ENCODE measurements around the gene HNRNPAB.
A peak's percentile ranks its signal among the peaks of the same experiment; 100 is the strongest.
"Not testable (repeated sequence)": the region's sequence is repeated elsewhere in the genome, so short reads cannot be mapped to it uniquely, and the experiment has no call there.

The HNRNPAB gene

DNA sequence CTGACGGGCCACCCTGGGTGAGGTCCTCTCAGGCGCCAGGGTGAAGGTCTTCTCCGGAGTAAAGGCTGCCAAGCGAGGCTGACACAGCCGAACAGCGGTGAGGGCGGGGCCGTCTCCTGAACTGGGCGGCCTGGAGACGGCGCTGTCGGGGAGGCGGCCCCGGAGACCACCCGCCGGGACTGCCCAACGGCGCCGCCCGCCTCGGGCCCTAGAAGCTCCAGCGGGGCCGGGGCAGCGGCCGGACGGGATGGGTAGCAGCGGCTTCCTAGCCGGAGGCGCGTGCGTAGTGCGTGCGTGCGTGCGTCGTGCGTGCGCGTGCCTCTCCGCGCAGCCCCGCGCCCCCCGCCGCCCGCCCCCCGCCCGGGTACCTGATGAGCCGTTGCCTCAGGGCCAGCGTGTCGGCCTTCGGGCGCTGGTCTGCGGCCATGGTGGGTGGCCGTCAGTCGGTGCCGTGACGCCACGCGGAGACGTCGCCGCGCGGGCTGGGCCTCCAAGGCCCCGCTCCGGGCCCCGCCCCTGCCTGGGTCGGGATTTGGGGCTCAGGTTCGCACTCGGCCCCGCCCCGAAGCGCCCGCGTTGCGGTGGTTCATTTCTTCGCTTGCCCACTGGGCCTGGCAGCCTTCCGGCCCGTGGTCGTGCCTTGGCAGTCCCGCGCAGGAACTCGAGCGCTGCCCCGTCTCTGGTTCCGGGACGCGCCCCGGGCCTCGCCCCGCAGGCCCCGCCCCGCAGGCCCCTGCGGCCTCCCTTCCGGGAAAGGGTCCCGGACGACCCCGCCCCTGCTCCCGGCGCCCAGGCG, 28.0 kb downstream of the HNRNPAB start, which contains the start of gene PHYKPL:
TSS of gene PHYKPL (minus strand) at position 679 of the 796 bp plus-strand sequence. CDS start at position 427, 252 bp downstream.
- peak; percentile 77 for DNase-seq

DNA sequence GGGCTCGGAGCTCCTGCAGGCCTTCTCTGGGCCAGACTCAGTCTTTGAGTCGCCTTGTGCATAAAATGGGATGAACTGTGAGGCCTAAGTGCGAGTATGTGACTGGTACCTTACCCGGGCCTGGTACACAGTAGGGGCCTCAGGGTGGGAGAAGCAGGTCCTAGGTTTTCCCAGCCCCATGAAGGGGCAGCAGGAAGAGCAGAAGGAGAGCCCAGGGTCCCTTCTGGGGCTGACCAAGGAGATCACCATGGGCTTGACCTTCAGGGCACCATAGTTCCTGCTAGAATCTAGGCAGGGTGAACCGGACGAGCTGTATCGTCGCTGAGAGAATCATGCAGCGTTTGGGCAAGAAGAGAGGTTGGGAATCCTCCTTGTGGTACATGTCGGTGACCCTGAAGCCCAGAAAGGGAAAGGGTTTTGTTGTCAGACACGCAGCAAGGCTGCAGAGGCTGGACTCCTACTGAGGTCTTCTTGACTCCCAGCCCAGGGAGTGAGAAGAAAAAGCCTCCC, 28.6 kb downstream of the HNRNPAB start:
- no peak for DNase-seq

DNA sequence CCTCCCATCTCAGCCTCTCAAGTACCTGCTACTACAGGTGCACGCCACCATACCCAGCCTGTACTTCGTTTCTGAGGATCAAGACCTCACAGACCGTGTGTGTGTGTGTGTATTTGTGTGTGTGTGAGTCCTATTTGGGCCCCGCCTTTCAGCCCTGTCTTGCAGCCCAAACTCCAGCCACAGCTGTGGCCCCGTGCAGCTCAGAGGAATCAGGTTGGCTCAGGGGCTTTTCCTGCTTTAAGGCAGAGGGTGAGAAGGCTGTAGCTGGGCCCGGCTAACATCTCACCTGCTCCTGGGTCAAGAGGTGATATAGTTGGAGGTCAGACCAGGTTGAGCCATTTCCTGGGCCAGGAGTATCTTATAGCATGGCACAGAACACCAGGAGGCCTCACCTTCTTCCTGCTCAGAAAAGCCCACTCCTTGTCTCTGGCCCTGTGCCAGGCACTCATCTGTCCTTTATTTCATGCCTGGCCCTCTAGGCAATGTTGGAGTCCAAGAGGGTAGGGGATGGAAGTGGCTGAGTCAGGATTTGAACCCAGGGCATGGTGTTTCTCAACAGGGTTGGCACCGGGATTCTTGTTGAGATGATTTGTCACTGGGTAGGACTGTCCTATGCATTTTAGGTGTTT, 29.9 kb downstream of the HNRNPAB start:
- DNase-seq: no peak

DNA sequence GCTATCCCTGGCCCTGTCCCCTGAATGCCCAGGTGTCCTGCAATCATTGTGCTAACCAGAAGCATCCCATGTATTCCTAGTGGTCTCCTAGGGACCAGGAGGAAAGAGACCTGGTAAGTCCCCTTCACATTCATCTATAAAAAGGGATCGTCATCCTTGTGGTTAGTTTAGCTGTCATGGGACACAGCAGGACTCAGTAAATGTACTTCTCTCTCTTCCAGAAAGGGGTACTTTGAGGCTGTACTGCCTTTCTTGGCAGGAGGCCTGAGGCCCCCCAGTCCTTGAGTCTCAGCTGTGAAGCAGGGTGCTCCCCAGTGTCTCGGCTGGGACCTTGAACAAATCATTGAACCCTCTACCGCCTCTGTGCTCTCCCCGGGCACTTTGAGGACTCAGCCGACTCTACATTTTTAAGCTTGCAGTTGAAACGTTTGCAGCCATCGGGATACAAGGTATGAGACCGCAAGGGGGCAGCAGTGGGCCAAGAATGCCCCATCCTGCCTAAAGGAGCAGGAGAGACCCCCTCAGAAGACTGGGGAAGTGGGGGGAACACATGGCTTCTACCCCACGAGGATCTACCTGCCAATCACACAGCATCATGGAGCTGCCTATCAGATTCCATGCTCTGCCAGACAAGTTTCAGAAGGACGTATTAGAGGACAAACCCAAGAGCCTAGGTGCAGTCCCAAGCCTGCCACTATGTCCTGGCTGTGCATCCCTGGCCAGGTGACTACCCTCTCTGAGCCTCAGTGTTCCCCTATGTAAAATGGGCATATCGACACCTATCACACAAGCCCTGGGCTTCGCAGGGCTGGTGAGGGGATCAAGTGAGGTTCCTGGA, 30.6 kb downstream of the HNRNPAB start:
- peak; percentile 59 for DNase-seq

DNA sequence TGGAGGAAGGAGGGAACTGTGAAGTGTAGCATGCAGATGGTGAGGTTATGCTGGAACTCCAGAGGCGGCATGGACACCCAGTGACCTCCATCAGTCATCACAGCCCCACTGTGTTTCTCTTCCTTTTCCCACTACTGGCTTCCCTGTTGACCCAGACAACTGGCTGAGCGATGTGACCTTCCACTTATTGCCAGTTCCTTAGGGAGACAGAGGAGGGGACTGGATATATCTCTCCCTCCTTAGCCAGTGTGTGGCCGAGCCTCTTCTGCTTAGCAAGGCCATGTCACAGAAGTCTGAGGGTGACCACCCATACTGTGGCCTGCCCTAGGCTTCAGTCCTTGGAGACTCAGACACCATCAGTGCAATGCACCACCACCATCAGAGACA, 31.2 kb downstream of the HNRNPAB start:
- DNase-seq: no peak

DNA sequence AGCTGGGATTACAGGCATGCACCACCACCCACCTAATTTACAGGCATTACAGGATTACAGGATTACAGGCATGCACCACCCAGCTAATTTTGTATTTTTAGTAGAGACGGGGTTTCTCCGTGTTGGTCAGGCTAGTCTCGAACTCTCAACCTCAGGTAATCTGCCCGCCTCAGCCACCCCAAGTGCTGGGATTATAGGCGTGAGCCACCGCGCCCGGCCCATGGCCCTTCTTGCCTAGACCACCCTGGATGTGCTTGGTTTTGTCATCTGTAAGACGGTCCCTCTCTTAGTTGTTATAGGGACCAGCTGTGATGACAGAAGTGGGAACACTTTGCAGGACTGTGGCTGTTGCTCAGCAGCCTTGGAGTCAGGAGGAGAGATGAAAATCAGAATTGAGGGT, 31.8 kb downstream of the HNRNPAB start:
- no peak for DNase-seq

DNA sequence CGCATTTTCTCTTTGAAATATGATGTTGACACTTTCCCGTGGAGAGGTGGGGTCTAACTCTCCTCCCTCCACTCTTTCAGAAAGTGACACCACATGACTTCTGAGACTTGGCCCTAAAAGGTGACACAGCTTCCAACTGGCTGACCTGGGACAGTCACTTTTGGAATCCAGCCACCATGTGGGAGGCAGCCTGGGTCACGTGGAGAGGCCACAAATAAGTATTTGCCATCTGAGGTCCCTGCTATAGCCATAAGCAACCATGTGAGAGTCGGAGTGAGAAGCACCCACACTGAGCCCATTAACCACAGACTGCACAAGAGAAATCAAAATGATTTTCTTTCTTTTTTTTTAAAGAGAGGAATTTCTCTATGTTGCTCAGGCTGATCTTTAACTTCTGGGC, 32.3 kb downstream of the HNRNPAB start:
- no peak for DNase-seq

DNA sequence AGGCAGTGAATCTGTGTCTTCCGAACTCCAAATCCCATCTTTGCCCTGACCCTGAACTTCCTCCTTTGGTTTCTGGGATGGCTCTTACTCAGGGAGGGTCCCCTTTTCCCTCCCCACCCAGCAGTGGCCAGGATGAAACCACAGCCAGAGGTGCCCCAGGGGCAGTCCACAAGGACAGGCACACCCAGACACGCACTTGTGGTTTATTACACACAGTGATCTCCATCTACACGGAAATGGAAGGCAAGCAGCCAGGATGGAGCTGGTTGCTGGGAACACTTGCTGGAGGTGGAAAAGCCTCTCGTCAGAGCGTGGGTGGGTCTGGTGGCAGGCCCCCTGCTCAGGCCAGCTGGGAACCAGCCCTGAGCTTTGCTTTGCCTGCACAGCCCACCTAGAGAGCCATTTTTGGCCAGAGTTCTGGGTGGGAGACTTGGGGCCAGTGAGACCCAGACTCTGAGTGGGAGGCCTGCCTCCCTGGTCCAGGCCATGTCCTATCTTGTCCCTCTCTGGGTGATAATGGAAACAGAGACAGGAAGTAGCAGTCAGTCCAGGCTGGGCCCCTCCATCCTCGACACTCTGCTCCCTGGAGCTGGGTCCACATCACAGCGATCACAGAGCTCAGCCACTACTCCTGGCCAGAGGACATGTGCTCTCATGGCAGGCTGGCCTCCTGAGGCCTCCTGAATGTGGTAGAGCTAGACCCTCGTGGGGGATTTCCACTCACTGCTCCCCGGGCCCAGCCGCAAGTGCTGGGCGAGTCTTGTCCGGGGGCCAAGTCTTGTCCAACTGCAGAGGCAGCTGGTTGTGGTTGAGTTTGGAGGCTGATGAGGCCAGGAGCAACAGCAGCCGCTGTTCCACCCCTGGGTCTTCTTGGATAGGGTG, 33.3 kb downstream of the HNRNPAB start:
- DNase-seq: no peak

DNA sequence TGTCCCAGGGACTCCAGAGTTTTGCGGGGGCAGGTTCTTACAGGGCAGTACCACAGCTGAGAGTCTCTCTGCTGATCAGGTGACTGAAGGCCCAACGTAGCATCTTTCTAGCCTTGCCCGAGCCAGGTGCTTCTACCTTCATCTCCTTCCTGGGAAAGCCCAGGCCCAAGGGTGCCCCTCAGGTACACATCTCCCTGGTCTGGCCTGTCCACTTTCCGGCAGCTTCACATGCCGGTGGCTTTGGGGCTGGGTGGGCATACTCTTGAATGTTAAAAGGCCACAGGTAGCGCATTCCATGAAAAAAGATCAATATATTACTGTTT, 33.9 kb downstream of the HNRNPAB start:
- no peak for DNase-seq

DNA sequence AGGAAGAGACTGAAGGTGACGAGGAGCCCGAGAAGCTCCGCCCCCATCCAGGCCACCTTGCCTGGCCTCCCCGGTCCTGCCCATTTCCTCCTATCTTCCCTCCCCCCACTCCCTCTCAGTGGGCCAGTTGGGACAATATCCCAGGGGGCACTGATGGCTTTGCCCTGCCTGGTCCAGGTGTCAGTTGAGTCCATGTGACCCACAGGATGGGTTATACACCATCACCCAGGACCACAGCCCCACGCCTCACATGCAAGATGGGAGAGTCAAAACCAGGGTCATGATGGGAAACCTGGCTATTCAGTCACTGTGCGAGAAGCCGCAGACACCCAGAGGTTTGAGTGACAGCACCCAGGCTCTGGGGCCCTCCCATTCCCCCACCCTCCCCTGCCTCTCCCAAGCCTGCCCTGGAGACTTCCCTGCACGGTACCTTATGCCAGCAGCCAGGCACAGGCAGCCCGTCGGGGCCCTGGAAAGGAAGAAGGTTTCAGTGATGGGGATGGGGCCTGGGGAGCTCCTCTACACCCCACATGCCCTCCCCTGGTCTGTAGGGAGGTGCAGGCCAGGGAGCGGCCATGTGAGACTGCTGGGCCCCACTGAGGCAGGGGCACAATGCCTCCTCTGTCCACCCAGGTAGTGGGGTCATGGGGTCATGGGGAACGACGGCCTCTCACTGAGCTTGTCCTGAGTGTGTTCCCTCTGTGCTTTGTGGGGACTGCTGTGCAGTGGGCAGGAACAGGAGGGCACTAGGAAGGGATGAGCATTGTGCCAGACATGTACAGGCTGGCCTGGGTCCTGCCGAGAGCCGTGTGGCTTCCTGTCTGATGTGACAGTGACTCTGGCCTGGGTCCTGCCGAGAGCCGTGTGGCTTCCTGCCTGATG, 34.6 kb downstream of the HNRNPAB start:
- DNase-seq: no peak

DNA sequence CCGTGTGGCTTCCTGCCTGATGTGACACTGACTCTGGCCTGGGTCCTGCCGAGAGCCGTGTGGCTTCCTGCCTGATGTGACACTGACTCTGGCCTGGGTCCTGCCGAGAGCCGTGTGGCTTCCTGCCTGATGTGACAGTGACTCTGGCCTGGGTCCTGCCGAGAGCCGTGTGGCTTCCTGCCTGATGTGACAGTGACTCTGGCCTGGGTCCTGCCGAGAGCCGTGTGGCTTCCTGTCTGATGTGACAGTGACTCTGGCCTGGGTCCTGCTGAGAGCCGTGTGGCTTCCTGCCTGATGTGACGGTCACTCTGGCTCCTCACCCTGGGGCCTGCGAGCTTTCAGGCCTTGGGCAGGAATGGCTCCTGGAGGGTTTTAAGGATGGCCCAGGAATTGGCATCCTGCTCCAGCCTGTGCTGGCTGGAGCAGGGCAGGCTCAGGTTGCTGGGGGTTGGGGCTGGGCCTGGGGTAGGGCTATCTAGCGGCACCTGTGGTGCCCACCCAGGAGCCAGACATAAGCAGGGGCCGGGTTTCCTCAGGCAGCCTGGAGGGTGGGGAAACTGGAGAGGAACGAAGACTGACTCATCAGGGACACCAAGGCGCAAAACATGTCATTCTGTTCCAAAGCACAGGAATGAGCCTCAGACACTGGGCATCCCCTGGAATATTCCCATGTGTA, 35.4 kb downstream of the HNRNPAB start:
- not testable (repeated sequence) for DNase-seq

DNA sequence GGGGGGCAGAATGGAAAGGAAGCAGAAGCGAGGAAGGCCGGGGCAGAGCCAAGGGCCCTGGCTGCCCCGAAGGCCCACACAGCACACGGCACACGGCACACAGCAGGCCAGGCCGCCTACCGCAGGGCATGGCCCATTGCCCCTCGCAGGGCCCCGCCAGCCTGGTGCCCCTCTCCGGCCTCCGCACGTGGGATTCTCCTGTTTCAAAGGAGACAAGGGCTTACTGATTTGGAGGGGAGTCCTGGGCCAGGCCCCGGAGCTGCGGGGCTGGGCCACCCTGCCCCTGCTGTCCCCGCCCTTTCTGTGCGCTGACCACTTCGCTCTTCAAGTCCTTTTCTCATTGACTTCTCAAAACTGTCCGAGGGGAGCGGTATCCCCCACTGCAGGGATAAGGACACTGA, 36.0 kb downstream of the HNRNPAB start:
- DNase-seq: no peak

DNA sequence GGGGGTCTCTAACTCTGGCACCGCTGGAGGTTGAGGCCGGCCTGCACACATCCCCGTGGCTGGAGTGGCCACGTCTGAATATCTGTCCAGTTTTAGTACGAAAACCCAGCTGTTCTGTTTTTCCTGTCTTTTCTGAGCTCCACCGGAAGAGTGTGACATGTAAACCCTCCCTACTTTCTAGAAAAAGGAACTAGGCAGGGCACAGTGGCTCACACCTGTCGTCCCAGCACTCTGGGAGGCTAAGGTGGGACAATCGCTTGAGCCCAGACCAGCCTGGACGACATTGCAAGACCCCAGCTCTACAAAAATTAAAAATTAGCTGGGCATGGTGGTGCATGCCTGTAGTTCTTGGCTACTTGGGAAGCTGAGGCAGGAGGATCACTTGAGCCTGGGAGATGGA, 36.4 kb downstream of the HNRNPAB start:
- no peak for DNase-seq

DNA sequence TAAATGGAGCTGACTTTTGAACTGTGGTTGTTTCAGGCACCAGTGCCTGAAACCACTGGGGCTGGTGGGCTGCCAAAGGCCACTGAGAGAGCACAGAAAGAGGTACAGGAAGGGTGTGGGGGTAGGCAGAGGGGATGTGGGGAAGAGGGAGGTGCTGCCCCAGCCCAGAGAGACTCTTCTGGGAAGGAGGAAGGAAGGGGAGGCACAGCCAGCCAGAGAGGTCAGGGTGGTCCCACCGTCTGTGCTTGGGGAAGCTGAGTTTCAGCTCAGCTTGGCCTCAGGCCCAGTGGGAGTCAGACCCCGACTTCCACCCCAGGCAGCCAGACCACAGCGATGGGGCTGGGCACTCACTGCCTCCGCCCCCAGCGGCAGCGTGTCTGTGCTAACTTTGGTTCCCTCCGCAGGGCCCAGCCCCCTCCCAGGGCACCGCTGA, 36.9 kb downstream of the HNRNPAB start:
- DNase-seq: no peak

DNA sequence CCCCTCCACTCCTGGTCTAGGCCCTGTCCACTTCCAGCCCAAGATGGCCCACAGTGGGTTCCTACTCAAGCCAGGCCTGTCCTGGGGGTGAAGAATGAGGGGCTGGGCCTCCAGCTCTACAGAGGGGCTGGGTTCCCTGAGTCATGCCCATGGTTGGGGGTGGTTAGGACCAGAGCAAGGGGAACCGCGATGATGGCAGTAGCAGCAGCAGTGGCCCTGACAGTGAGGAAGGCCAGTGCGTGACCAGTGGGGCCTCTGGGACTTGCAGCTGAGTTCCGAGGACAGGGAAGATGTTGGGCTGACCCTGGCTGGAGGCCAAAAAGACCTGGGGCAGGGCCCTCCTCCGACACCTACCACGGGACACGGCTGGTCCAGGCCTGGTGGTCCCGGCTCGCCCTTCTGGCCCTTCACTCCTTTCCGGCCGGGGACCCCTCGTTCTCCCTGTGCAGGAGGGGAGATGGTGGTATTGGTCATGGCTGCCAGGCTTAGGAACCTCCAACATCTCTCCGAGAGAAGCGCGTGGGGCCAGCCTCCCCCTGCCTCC, 37.4 kb downstream of the HNRNPAB start:
- no peak for DNase-seq

DNA sequence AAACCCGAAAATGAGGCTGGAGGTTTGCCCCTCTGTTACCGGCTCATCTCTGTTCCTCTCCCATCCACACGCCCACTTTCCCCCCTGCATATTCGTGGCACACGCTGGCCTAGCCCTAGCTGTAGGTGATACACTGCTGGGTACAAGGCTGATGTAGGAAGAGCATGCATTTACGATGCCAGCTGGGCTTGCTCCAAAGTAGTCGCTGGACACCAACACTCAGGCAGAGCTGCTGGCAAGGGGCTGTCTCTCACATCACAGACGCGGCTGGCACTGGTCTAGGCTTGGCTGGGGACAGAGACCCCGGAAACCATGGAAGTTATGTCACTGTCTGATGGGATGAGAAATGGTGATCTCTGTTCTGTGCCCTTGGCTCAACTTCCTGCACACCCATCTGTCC, 38.1 kb downstream of the HNRNPAB start:
- no peak for DNase-seq

DNA sequence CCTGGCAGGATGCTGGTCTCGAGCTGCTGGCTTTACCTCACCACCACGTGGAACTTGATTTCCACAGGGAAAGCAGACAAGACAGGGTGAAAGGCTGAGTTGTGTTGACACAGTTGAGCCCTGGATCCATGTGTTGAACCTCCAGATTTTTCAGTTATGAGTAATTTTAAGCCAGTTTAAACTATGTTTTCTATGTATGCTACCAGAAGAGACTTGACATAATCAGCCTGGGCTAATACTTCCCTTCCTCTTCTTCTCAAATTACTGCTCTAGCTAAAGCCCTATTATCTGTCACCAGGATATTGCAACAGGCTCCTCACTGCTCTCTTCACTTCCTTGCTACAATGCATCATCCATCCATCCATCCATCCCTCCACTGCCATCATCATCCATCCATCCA, 40.2 kb downstream of the HNRNPAB start:
- no peak for DNase-seq

DNA sequence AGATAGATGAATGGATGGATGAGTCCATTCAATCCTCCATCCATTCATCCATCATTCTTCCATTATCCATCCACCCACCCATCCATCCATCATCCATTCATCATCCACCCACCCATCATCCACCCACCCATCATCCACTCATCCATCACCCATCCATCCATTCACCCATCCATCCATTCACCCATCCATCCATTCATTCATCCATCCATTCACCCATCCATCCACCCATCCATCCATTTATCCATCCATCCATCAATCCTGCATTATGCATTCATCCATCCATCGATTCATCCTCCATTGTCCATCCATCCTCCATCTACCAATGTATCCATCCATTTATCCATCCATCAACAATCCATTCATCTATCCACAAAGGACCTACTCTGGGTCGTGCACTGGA, 41.1 kb downstream of the HNRNPAB start:
- DNase-seq: no peak

DNA sequence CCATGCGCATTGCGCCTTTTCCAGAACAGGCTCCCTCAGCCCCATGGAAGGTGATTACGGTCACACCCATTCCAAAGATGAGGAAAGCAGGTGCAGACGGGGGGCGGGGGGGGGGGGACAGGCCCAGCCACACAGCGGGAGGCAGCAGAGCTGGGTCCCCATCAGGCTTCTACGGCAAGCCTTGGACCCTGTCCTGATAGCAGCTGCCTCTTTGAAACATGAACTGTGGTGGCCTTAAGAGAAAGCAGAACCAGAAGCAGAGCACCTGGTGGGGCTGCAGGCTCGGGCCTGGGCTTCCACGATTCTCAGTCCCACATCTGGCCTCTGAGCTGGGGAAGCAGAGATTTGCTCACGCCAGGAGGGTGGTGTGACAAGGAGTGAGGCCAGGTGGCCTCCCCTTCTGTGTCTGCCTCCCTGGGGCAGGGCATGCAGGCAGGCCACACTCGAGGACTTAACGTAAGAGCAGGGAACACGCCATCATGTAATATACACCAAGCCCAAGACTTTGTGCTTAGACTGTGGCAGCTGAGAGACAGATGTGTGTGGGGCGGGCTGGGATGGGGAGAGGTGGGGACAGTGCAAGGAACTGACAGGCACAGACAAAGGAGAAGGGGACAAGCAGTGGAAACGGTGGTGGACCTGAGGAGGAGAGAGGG, 42.4 kb downstream of the HNRNPAB start:
- DNase-seq: no peak

Data from stimulated activated naive CD4-positive, alpha-beta T cell treated with Interleukin-2 at 50 U/mL for 16 hours (primary cell).